Activated CD8-positive, alpha-beta T cell treated with anti-CD3 and anti-CD28 coated beads for 36 hours (primary cell): ENCODE results near the gene VWA1. TPM values are rescaled to one million over a fixed set of nuclear protein-coding genes. Genes with fewer than 3 reads are reported as not detected.
"Not testable (repeated sequence)": the region's sequence is repeated elsewhere in the genome, so short reads cannot be mapped to it uniquely, and the experiment has no call there.

ENCODE experiments used
- ATAC-seq: fragments of 200-7000 bp; cut with Tn5 transposase; one replicate; pipeline ENCODE4 v1.10.0; 2021; ENCODE audit warnings: mild to moderate bottlenecking, moderate library complexity
- CTCF ChIA-PET: fragments of 350-600 bp; sonication (Branson Sonifier 250); formaldehyde crosslinking; loops from one replicate; lab custom pipeline; 2021; ENCODE audit warnings: antibody characterized with exemption; lab: Charles Lee
- POLR2A ChIA-PET: fragments of 350-600 bp; sonication (Branson Sonifier 250); formaldehyde crosslinking; loops from one replicate; lab custom pipeline; 2021; ENCODE audit warnings: antibody characterized with exemption; lab: Charles Lee
- DNase-seq: peaks from one replicate; pipeline ENCODE4 v3.0.0-alpha.2; 2020
- H3K27ac Mint-ChIP-seq: one replicate; pipeline ENCODE4 v1.8.0; 2021; ENCODE audit warnings: mild to moderate bottlenecking, mixed read lengths
- H3K27me3 Mint-ChIP-seq: one replicate; pipeline ENCODE4 v1.8.0; 2021; ENCODE audit warnings: mixed read lengths
- H3K36me3 Mint-ChIP-seq: one replicate; pipeline ENCODE4 v1.8.0; 2021; ENCODE audit warnings: low read depth, mixed read lengths
- H3K4me1 Mint-ChIP-seq: one replicate; pipeline ENCODE4 v1.8.0; 2021; ENCODE audit warnings: low read depth, mixed read lengths
- H3K4me3 Mint-ChIP-seq: one replicate; pipeline ENCODE4 v1.8.0; 2021; ENCODE audit warnings: mild to moderate bottlenecking, moderate library complexity, mixed read lengths
- H3K9me3 Mint-ChIP-seq: one replicate; pipeline ENCODE4 v1.8.0; 2021; ENCODE audit warnings: mixed read lengths
- intact Hi-C: fragments of 100-400 bp; cut with micrococcal nuclease; formaldehyde crosslinking; loops from one replicate; pipeline ENCODE4 v1.10.0; 2022
- total RNA-seq, 2 experiments: library from RNA; stranded (reverse); gene quantifications; one replicate each; pipeline ENCODE4 v1.2.3, GENCODE V29; 2021
- TF ChIP-seq, protein P1 (sequence below): fragments of 200-600 bp; IDR thresholded peaks from one replicate; pipeline ENCODE4 v1.8.0; 2022; ENCODE audit warnings: antibody characterized with exemption, mild to moderate bottlenecking

Gene VWA1
- total RNA-seq, 2 experiments from 2014 or later: 0.72 to 0.97 TPM

DNA sequence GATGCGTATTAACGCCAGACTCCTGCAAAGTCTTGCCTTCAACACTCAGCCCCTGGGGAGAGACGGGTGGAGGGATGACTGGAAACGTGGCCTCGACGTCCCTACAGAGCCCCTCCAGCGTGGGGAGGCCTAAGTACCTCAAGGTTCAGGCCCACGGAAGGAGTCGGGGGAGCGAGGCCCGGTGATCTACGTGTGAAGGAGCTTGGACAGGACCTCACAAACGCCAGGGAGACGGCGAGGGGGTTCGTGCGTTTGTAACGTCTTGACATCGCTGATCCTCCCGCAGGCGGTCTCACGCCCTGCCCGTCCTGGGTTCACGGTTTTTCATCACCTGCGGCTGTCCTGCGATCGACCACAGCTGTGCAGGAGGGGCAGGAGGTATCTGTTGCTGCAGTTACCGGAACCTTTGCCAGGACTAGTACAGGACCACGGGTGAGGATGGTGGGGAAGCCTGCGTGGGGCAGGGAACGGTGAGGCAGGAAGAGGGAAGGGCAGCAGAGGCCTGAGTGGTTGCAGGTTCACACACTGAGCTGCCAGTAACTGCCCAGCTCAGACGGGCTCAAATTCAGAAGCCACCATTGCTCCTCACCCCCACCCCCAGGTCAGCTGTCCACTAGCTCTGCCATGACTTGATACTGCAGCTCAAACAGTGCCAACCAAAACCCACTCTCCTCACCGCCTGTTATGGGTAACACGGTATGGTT is 35.5 kb upstream of the VWA1 start:
- intact Hi-C loops: no loop called here
- no peaks in the 10 kb centered on the region for H3K27me3 Mint-ChIP-seq
- ATAC-seq: no peak
- TF ChIP-seq, protein P1, sequence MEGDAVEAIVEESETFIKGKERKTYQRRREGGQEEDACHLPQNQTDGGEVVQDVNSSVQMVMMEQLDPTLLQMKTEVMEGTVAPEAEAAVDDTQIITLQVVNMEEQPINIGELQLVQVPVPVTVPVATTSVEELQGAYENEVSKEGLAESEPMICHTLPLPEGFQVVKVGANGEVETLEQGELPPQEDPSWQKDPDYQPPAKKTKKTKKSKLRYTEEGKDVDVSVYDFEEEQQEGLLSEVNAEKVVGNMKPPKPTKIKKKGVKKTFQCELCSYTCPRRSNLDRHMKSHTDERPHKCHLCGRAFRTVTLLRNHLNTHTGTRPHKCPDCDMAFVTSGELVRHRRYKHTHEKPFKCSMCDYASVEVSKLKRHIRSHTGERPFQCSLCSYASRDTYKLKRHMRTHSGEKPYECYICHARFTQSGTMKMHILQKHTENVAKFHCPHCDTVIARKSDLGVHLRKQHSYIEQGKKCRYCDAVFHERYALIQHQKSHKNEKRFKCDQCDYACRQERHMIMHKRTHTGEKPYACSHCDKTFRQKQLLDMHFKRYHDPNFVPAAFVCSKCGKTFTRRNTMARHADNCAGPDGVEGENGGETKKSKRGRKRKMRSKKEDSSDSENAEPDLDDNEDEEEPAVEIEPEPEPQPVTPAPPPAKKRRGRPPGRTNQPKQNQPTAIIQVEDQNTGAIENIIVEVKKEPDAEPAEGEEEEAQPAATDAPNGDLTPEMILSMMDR: no peak
- H3K9me3 Mint-ChIP-seq: no peaks in the 10 kb centered on the region
- CTCF ChIA-PET: interaction anchor here (1.0 to 2.1 kb wide), 7 partner anchors 11 to 105 kb away, joined by 3 to 12 read pairs (median 6); partner anchors contain the start of gene AURKAIP1
- H3K36me3 Mint-ChIP-seq: peaks cover 64% of the 10 kb centered on the region
- H3K4me1 Mint-ChIP-seq: peaks cover 51% of the 10 kb centered on the region
- H3K4me3 Mint-ChIP-seq: peak overlapping the region; percentile 93
- H3K27ac Mint-ChIP-seq: peak overlapping the region; percentile 88
- POLR2A ChIA-PET: interaction anchor here (0.5 to 4.9 kb wide), 17 partner anchors 7 to 319 kb away, joined by 3 to 48 read pairs (median 4); partner anchors contain the start of genes AURKAIP1, MRPL20 and VWA1
- peak; percentile 31 for DNase-seq

DNA sequence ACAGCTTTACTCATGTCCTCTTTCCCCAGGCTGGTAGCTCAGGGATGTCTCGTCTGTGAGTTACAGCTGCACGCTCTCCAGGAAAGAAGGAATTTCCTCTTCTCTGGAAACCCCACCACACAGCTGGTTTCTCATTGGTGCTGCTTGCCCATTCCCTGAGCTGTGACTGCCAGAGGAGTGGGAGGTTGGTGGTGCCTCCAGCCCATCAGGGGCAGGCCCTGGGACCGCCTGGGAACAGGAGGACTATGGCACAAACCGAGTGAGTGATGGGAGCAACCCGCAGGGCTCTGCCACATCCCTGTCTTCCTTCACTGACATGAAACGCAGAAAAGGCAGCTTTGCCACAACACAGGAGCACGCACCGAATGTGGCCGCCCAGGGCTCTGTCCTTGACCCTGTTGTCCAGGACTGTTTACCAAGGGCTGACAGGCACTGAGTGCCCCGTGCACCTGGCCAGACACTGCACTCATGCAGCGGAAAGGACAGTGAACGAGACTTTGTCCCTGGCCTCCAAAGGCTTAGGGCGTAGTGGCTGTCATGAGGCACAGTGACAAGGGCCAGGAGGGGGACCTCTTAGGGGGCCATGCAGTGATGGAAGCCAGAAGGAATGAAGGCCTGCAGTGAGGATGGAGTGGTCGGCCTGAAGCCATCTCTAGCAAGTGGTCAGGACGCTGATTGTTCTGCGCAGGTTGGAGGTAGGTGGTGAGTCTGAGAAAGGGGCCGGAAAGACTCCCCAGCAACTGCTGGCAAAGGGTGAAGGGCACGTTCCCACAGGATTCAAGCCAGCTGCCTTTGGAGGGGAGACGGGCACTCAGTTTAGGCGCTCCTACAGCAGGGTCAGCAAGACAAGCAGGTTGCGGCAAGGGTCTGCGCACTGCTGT is 34.7 kb upstream of the VWA1 start:
- H3K36me3 Mint-ChIP-seq: peaks cover 64% of the 10 kb centered on the region
- intact Hi-C loops: no loop called here
- ATAC-seq (no peak), DNase-seq (no peak)
- CTCF ChIA-PET: interaction anchor here (1.0 to 2.1 kb wide), 3 partner anchors 15 to 33 kb away, joined by 3 to 12 read pairs (median 4); partner anchors contain the start of gene AURKAIP1
- peak overlapping the region; percentile 88 for H3K27ac Mint-ChIP-seq
- peak overlapping the region; percentile 93 for H3K4me3 Mint-ChIP-seq
- POLR2A ChIA-PET: interaction anchor here (0.7 to 4.9 kb wide), 13 partner anchors 9 to 230 kb away, joined by 3 to 48 read pairs (median 4); partner anchors contain the start of genes AURKAIP1 and VWA1
- H3K27me3 Mint-ChIP-seq: no peaks in the 10 kb centered on the region
- H3K4me1 Mint-ChIP-seq: peaks cover 53% of the 10 kb centered on the region
- H3K9me3 Mint-ChIP-seq: no peaks in the 10 kb centered on the region
- TF ChIP-seq, protein P1: no peak

DNA sequence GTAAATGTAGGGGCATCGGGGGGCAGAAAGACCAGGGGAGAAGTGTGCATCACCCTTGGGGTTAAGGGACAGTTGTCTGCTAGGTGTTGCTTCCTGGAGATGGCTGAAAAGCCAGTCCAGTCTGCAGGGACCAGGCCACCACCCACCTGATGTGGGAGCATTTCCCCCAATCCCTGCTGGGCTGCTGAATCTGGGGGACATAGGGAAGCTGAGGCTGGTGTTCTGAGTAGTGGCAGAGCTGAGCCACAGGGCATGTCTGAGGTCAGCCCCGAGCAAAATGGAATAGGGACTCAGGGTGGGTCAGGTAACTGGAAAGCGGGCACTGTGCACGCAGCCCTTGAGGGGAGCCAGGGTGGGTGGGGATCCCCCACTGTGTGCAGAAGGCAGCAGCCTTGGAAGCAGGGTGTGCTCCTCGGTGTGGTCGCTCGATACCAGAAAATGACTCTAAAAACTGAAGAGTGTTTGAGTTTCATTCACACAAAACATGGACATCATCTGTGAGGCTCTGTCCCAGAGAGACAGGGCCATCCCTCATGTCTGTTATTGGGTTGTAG is 34.0 kb upstream of the VWA1 start:
- Mint-ChIP-seq H3K27me3 (no peaks in the 10 kb centered on the region), H3K9me3 (no peaks in the 10 kb centered on the region), H3K27ac (peak overlapping the region; percentile 88), H3K4me3 (peak overlapping the region; percentile 93), H3K4me1 (peaks cover 57% of the 10 kb centered on the region), H3K36me3 (peaks cover 71% of the 10 kb centered on the region)
- TF ChIP-seq, protein P1: no peak
- CTCF ChIA-PET: interaction anchor here (1.0 kb wide), 2 partner anchors 30 to 92 kb away, joined by 3 read pairs; no protein-coding TSS in a partner anchor
- DNase-seq (no peak), ATAC-seq (no peak)
- intact Hi-C loops: no loop called here
- POLR2A ChIA-PET: interaction anchor here (0.7 to 4.9 kb wide), 6 partner anchors 9 to 150 kb away, joined by 3 to 48 read pairs (median 4); partner anchors contain the start of gene AURKAIP1

DNA sequence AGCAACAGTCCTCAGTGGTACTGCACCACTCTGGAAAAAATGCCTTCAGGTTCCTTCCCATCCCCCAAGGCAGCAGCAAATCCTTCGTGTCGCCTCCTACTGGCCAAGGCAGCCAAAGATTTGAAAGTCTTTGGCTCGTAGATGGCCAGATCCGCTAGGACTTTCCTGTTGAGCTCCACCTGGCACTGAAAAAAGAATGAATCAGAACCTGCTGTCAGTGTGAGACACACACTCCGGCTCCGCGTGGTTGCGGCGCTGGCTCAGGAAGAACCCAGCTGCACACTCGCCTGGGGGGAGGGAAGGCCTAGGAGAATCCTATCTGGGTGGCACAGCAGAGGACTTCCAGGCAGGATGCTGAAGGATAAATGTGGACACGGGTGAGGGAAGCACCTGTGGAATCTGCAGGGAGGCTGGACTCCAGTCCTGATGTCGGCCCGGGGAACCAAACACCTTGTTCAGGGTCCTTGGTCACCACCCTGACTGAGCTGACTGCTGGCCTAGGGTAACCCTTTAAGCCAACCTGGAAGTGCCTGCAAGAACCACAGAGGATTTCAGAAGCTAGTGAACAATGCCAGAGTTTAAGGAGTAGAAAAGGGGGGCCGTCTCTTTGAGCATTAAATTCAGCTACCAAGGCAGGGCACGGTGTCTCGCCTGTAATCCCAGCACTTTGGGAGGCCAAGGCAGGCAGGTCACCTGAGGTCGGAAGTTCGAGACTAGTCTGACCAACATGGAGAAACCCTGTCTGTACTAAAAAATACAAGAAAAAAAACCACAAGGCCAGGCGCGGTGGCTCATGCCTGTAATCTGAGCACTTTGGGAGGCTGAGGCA is 33.2 kb upstream of the VWA1 start:
- intact Hi-C loops: no loop called here
- CTCF ChIA-PET: interaction anchor here (0.7 to 1.4 kb wide), 7 partner anchors 11 to 97 kb away, joined by 3 to 6 read pairs (median 3); no protein-coding TSS in a partner anchor
- DNase-seq: peak; percentile 59

DNA sequence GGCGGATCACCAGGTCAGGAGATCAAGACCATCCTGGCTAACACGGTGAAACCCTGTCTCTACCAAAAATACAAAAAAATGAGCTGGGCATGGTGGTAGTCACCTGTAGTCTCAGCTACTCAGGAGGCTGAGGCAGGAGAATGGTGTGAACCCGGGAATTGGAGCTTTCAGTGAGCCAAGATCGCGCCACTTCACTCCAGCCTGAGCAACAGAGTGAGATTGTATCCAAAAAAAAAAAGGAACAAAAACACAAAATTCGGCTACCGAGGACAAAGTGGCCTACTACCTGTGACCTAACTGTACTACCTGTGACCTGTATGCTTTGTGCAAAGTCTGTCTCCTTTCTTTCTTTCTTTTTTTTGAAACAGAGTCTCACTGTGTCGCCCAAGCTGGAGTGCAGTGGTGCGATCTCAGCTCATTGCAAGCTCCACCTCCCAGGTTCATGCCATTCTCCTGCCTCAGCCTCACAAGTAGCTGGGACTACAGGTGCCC is 32.5 kb upstream of the VWA1 start:
- H3K4me1 Mint-ChIP-seq: peaks cover 51% of the 10 kb centered on the region
- peak overlapping the region; percentile 56 for H3K27ac Mint-ChIP-seq
- H3K27me3 Mint-ChIP-seq, H3K9me3 Mint-ChIP-seq, DNase-seq, ATAC-seq, intact Hi-C loops: not testable (repeated sequence)
- peak overlapping the region; percentile 1 for H3K4me3 Mint-ChIP-seq
- H3K36me3 Mint-ChIP-seq: peaks cover 71% of the 10 kb centered on the region
- POLR2A ChIA-PET: interaction anchor here (1.0 kb wide), 1 partner anchor 31 kb away, joined by 4 read pairs; no protein-coding TSS in a partner anchor
- CTCF ChIA-PET: interaction anchor here (1.0 to 1.4 kb wide), 4 partner anchors 12 to 98 kb away, joined by 3 to 6 read pairs (median 3); no protein-coding TSS in a partner anchor

More for the DNA sequence above, 33.2 kb upstream of the VWA1 start:
- Mint-ChIP-seq H3K4me3 (peak overlapping the region; percentile 93), H3K27me3 (no peaks in the 10 kb centered on the region), H3K27ac (peak overlapping the region; percentile 88), H3K4me1 (peaks cover 56% of the 10 kb centered on the region), H3K36me3 (peaks cover 74% of the 10 kb centered on the region), H3K9me3 (no peaks in the 10 kb centered on the region)
- POLR2A ChIA-PET: interaction anchor here (0.6 to 4.9 kb wide), 6 partner anchors 8 to 149 kb away, joined by 3 to 48 read pairs (median 4); no protein-coding TSS in a partner anchor
- ATAC-seq: no peak
- TF ChIP-seq, protein P1: peak; percentile 63
